T-cell (primary cell): Measurements from ENCODE around the gene JPH2. TPM values are rescaled to one million over a fixed set of nuclear protein-coding genes. Genes with fewer than 3 reads are reported as not detected.
A peak's percentile ranks its signal among the peaks of the same experiment; 100 is the strongest.

Source experiments
- ATAC-seq, 4 experiments: fragments of 200-7000 bp in 3 of 4; fragments of 150-1000 bp in 1 of 4; cut with Tn5 transposase; replicated peaks in 1 of 4; 1 replicate in 3 of 4; 2 replicates in 1 of 4; pipeline ENCODE4 v1.10.0; 2021; ENCODE audit warnings: moderate library complexity in 3 of 4, mild to moderate bottlenecking in 2 of 4, moderate number of reproducible peaks in 1 of 4
- CTCF ChIA-PET, 2 donors: fragments of 300-600 bp; sonication (Branson Sonifier 250); formaldehyde crosslinking; loops; one replicate each; lab custom pipeline; 2022; ENCODE audit warnings: antibody characterized with exemption in 2 of 2; lab: Charles Lee
- POLR2A ChIA-PET, 2 donors: fragments of 300-600 bp; sonication (Branson Sonifier 250); formaldehyde crosslinking; loops; one replicate each; lab custom pipeline; 2022; ENCODE audit warnings: antibody characterized with exemption in 2 of 2; lab: Charles Lee
- DNase-seq, 35 experiments: peaks; one replicate each; pipeline versions ENCODE4 v3.0.0 to v3.0.0-alpha.2; 2013 to 2023
- H3K27ac ChIP-seq: one replicate; pipeline ENCODE4 v1.5.1; 2013; ENCODE audit warnings: low read length
- H3K27me3 ChIP-seq, 2 experiments: replicated peaks in 1 of 2; 1 replicate in 1 of 2; 2 replicates in 1 of 2; pipeline versions ENCODE4 v1.6.1 to v1.7.0; 2013; ENCODE audit warnings: low read length in 1 of 2, mixed read lengths in 1 of 2; ENCODE audit not compliant: control insufficient read depth in 2 of 2, insufficient read depth in 2 of 2; ENCODE audit errors: extremely low read depth in 1 of 2
- H3K36me3 ChIP-seq, 2 donors: 1 replicate in 1 of 2; 2 replicates in 1 of 2; pipeline versions ENCODE4 v1.6.1 to v1.7.0; 2013; ENCODE audit warnings: low read length in 1 of 2; ENCODE audit not compliant: control insufficient read depth in 2 of 2, insufficient read depth in 1 of 2; ENCODE audit errors: extremely low read depth in 1 of 2
- H3K4me1 ChIP-seq, 2 experiments: 1 replicate in 1 of 2; 2 replicates in 1 of 2; pipeline versions ENCODE4 v1.6.1 to v1.7.0; 2013; ENCODE audit warnings: low read length in 2 of 2, mixed read lengths in 1 of 2; ENCODE audit not compliant: insufficient read depth in 2 of 2, control insufficient read depth in 1 of 2; ENCODE audit errors: extremely low read depth in 1 of 2
- H3K4me3 ChIP-seq, 2 donors: 1 replicate in 1 of 2; 2 replicates in 1 of 2; pipeline versions ENCODE4 v1.5.1 to v1.7.0; 2013; ENCODE audit warnings: mild to moderate bottlenecking in 2 of 2, low read length in 1 of 2, moderate library complexity in 1 of 2; ENCODE audit not compliant: control insufficient read depth in 1 of 2; ENCODE audit errors: extremely low read depth in 1 of 2
- H3K9me3 ChIP-seq: 2 replicates; pipeline ENCODE4 v1.7.0; 2013
- H3K27ac Mint-ChIP-seq, 2 donors: one replicate each; pipeline ENCODE4 v1.8.0; 2020 to 2021; ENCODE audit warnings: mild to moderate bottlenecking in 2 of 2, mixed read lengths in 2 of 2
- H3K27me3 Mint-ChIP-seq, 2 donors: one replicate each; pipeline ENCODE4 v1.8.0; 2021 to 2022; ENCODE audit warnings: mixed read lengths in 2 of 2
- H3K36me3 Mint-ChIP-seq: one replicate; pipeline ENCODE4 v1.8.0; 2021; ENCODE audit warnings: mixed read lengths
- H3K4me1 Mint-ChIP-seq, 3 donors: one replicate each; pipeline ENCODE4 v1.8.0; 2020 to 2022; ENCODE audit warnings: mixed read lengths in 3 of 3, mild to moderate bottlenecking in 1 of 3
- H3K4me3 Mint-ChIP-seq, 3 donors: one replicate each; pipeline ENCODE4 v1.8.0; 2020 to 2022; ENCODE audit warnings: mild to moderate bottlenecking in 3 of 3, mixed read lengths in 3 of 3, moderate library complexity in 3 of 3
- H3K9me3 Mint-ChIP-seq, 3 donors: one replicate each; pipeline ENCODE4 v1.8.0; 2020 to 2022; ENCODE audit warnings: mixed read lengths in 3 of 3
- WGBS: methylation state at CpG from one replicate; pipeline ENCODE4 v1.1.5; 2013; ENCODE audit warnings: missing lambda C conversion rate; ENCODE audit not compliant: insufficient coverage; 5-methylcytosine and 5-hydroxymethylcytosine counted together
- total RNA-seq, 35 experiments: library from RNA in 6 of 35; stranded (reverse) in 6 of 35; fragments of 120-200 nt in 1 of 35; gene quantifications; one replicate each; pipeline versions ENCODE4 v1.2.1 to v1.2.4 and lab custom pipeline; 2013 to 2026

The JPH2 gene
- total RNA-seq, 5 donors from 2014 or later (not counting 1 experiment from before 2014, with no cell fraction given): 0.06 to 0.15 (median 0.09) TPM; not detected in 2

- peak overlapping the region; percentile 79 for H3K27ac ChIP-seq
- Mint-ChIP-seq H3K4me1 (peaks cover 64 to 71% (median 68%) of the 10 kb centered on the region in 3 donors), H3K27me3 (no peaks in the 10 kb centered on the region), H3K4me3 (peak overlapping the region; percentile 96 to 99 (median 97)), H3K36me3 (peaks cover 16% of the 10 kb centered on the region), H3K9me3 (no peaks in the 10 kb centered on the region), H3K27ac (peak overlapping the region; percentile 92 to 99)
- H3K4me1 ChIP-seq: peaks cover 25 to 27% of the 10 kb centered on the region in 2 experiments
- no peaks in the 10 kb centered on the region for H3K9me3 ChIP-seq
- ATAC-seq (no peak), DNase-seq (peak in 3 of 35 experiments; percentile 6 to 27 (median 12))
- H3K4me3 ChIP-seq: peak overlapping the region; percentile 85 to 92
- WGBS: 4% methylated on average over 22 of the region's 31 CpGs
- peaks cover 0 to 15% of the 10 kb centered on the region in 2 donors for H3K36me3 ChIP-seq
- CTCF ChIA-PET: interaction anchor here in 1 of 2 donors (1.0 to 2.0 kb wide), 2 partner anchors 9 to 20 kb away, joined by 4 to 6 read pairs; no protein-coding TSS in a partner anchor
- H3K27me3 ChIP-seq: no peaks in the 10 kb centered on the region
- POLR2A ChIA-PET: no interaction called here
These were observed 22.9 kb upstream of the JPH2 start for GRCh38 chr20:44209686-44210405.

- WGBS: 71% methylated on average over 4 of the region's 7 CpGs
- POLR2A ChIA-PET: interaction anchor here (0.5 to 0.9 kb wide), 4 partner anchors 9 to 313 kb away, joined by 3 to 5 read pairs (median 3); partner anchors contain the start of gene SERINC3 (in 1 of the 2)
- H3K4me3 ChIP-seq: no peak overlapping the region
These were observed 21.8 kb upstream of the JPH2 start for GRCh38 chr20:44208770-44209169.

GRCh38 chr20:44208165-44208564 is 21.2 kb upstream of the JPH2 start:
- no peaks in the 10 kb centered on the region for H3K9me3 ChIP-seq
- DNase-seq (no peak), ATAC-seq (no peak)
- ChIA-PET CTCF (interaction anchor here (0.6 to 2.0 kb wide), 4 partner anchors 12 to 752 kb away, joined by 3 to 6 read pairs (median 4); no protein-coding TSS in a partner anchor), POLR2A (interaction anchor here (0.5 to 0.7 kb wide), 3 partner anchors 9 to 773 kb away, joined by 3 to 7 read pairs (median 3); partner anchors contain the start of gene SERINC3 (in 1 of the 2))
- H3K27me3 ChIP-seq: no peaks in the 10 kb centered on the region
- no CpG with 5 or more reads among the region's 7 CpGs for WGBS
- H3K27ac Mint-ChIP-seq: peak overlapping the region in 1 of 2 donors; percentile 13
- H3K27ac ChIP-seq: no peak overlapping the region
- peak overlapping the region; percentile 96 to 99 (median 97) for H3K4me3 Mint-ChIP-seq
- no peaks in the 10 kb centered on the region for H3K27me3 Mint-ChIP-seq
- peaks cover 25% of the 10 kb centered on the region in 2 experiments for H3K4me1 ChIP-seq
- no peak overlapping the region for H3K4me3 ChIP-seq
- peaks cover 19% of the 10 kb centered on the region for H3K36me3 Mint-ChIP-seq
- H3K36me3 ChIP-seq: peaks cover 0 to 20% of the 10 kb centered on the region in 2 donors
- no peaks in the 10 kb centered on the region for H3K9me3 Mint-ChIP-seq
- peaks cover 57 to 71% (median 70%) of the 10 kb centered on the region in 3 donors for H3K4me1 Mint-ChIP-seq

More at GRCh38 chr20:44208770-44209169, 21.8 kb upstream of the JPH2 start:
- H3K9me3 ChIP-seq: no peaks in the 10 kb centered on the region
- H3K36me3 ChIP-seq: peaks cover 0 to 20% of the 10 kb centered on the region in 2 donors
- CTCF ChIA-PET: interaction anchor here in 1 of 2 donors (1.1 to 2.0 kb wide), 2 partner anchors 13 to 19 kb away, joined by 3 to 6 read pairs; no protein-coding TSS in a partner anchor
- peaks cover 25% of the 10 kb centered on the region in 2 experiments for H3K4me1 ChIP-seq
- no peaks in the 10 kb centered on the region for H3K27me3 Mint-ChIP-seq
- H3K36me3 Mint-ChIP-seq: peaks cover 19% of the 10 kb centered on the region
- DNase-seq (no peak), ATAC-seq (no peak)
- H3K27ac Mint-ChIP-seq: peak overlapping the region; percentile 13 to 92
- H3K4me1 Mint-ChIP-seq: peaks cover 57 to 65% (median 64%) of the 10 kb centered on the region in 3 donors
- H3K9me3 Mint-ChIP-seq: no peaks in the 10 kb centered on the region
- H3K27me3 ChIP-seq: no peaks in the 10 kb centered on the region
- no peak overlapping the region for H3K27ac ChIP-seq
- peak overlapping the region; percentile 96 to 99 (median 97) for H3K4me3 Mint-ChIP-seq

GRCh38 chr20:44207126-44207723 is 20.2 kb upstream of the JPH2 start:
- H3K9me3 ChIP-seq: no peaks in the 10 kb centered on the region
- peaks cover 0 to 27% of the 10 kb centered on the region in 2 donors for H3K36me3 ChIP-seq
- no peaks in the 10 kb centered on the region for H3K27me3 ChIP-seq
- WGBS: no CpG with 5 or more reads among the region's 3 CpGs
- Mint-ChIP-seq H3K4me1 (peaks cover 54 to 69% (median 66%) of the 10 kb centered on the region in 3 donors), H3K27ac (no peak overlapping the region), H3K36me3 (peaks cover 26% of the 10 kb centered on the region), H3K4me3 (peak overlapping the region in 2 of 3 donors; percentile 44 to 99), H3K27me3 (no peaks in the 10 kb centered on the region), H3K9me3 (no peaks in the 10 kb centered on the region)
- CTCF ChIA-PET: interaction anchor here in 1 of 2 donors (0.6 kb wide), 1 partner anchor 62 kb away, joined by 5 read pairs; no protein-coding TSS in a partner anchor
- H3K27ac ChIP-seq: no peak overlapping the region
- H3K4me1 ChIP-seq: peaks cover 21 to 25% of the 10 kb centered on the region in 2 experiments
- POLR2A ChIA-PET: interaction anchor here in 1 of 2 donors (0.5 kb wide), 1 partner anchor 342 kb away, joined by 3 read pairs; no protein-coding TSS in a partner anchor
- ATAC-seq: no peak
- H3K4me3 ChIP-seq: no peak overlapping the region
- DNase-seq: no peak

- no peaks in the 10 kb centered on the region for H3K9me3 Mint-ChIP-seq
- ChIA-PET CTCF (interaction anchor here in 1 of 2 donors (1.5 kb wide), 1 partner anchor 11 kb away, joined by 9 read pairs; no protein-coding TSS in a partner anchor), POLR2A (no interaction called here)
- ATAC-seq (no peak), DNase-seq (no peak)
- no peaks in the 10 kb centered on the region for H3K27me3 Mint-ChIP-seq
- no peak overlapping the region for H3K27ac Mint-ChIP-seq
- no peak overlapping the region for H3K4me3 ChIP-seq
- peaks cover 13 to 16% of the 10 kb centered on the region in 2 experiments for H3K4me1 ChIP-seq
- H3K36me3 ChIP-seq: peaks cover 0 to 38% of the 10 kb centered on the region in 2 donors
- H3K27ac ChIP-seq: no peak overlapping the region
- no peaks in the 10 kb centered on the region for H3K9me3 ChIP-seq
- peaks cover 36% of the 10 kb centered on the region for H3K36me3 Mint-ChIP-seq
- no peaks in the 10 kb centered on the region for H3K27me3 ChIP-seq
- H3K4me1 Mint-ChIP-seq: peaks cover 48 to 66% (median 62%) of the 10 kb centered on the region in 3 donors
- no peak overlapping the region for H3K4me3 Mint-ChIP-seq
These were observed 19.1 kb upstream of the JPH2 start for GRCh38 chr20:44206132-44206531.

DNA sequence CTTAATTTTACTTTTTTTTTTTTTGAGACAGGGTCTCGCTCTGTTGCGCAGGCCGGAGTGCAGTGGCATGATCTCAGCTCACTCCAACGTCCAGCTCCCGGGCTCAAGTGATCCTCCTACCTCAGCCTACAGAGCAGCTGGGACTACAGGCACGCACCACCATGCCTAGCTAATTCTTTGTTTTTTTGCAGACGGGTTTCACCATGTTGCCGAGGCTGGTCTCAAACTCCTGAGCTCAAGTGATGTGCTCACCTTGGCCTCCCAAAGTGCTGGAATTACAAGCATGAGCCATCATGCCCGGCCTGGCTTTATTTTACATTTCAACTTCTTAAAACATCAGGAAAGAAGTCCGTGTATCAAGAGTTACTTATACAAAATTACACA is 17.8 kb upstream of the JPH2 start:
- Histone ChIP-seq H3K9me3 (no peaks in the 10 kb centered on the region), H3K4me3 (no peak overlapping the region), H3K36me3 (peaks cover 5 to 51% of the 10 kb centered on the region in 2 donors), H3K4me1 (peaks cover 8 to 16% of the 10 kb centered on the region in 2 experiments), H3K27me3 (no peaks in the 10 kb centered on the region), H3K27ac (no peak overlapping the region)
- H3K36me3 Mint-ChIP-seq: peaks cover 48% of the 10 kb centered on the region
- H3K4me1 Mint-ChIP-seq: peaks cover 56 to 70% (median 67%) of the 10 kb centered on the region in 3 donors
- no peak overlapping the region for H3K4me3 Mint-ChIP-seq
- CTCF ChIA-PET: no interaction called here
- no peaks in the 10 kb centered on the region for H3K9me3 Mint-ChIP-seq
- no peak for DNase-seq
- H3K27me3 Mint-ChIP-seq: no peaks in the 10 kb centered on the region
- WGBS: 94% methylated on average over 7 of the region's 10 CpGs
- no peak overlapping the region for H3K27ac Mint-ChIP-seq
- POLR2A ChIA-PET: no interaction called here
- ATAC-seq: no peak
